Prostate gland (tissue), 2 donors: Measurements from ENCODE around the gene ACER2.

Source experiments
- POLR2A ChIP-seq: fragments of 450-650 bp; IDR thresholded peaks from one replicate; pipeline ENCODE4 v1.6.1; 2016; ENCODE audit warnings: antibody characterized with exemption, mild to moderate bottlenecking
- POLR2AphosphoS5 ChIP-seq: sonication (generic); formaldehyde crosslinking; IDR thresholded peaks from one replicate; pipeline ENCODE4 v1.6.1; 2017; ENCODE audit warnings: antibody characterized with exemption
- TF ChIP-seq, protein P1 (sequence below), 4 experiments: fragments of 200-600 bp in 2 of 4; fragments of 450-650 bp in 2 of 4; sonication (generic) in 2 of 4; IDR thresholded peaks; 1 replicate in 3 of 4; 2 replicates in 1 of 4; pipeline ENCODE4 v1.5.1; 2016 to 2019; ENCODE audit warnings: antibody characterized with exemption in 4 of 4, mild to moderate bottlenecking in 2 of 4, moderate library complexity in 2 of 4

- TF ChIP-seq, protein P1, sequence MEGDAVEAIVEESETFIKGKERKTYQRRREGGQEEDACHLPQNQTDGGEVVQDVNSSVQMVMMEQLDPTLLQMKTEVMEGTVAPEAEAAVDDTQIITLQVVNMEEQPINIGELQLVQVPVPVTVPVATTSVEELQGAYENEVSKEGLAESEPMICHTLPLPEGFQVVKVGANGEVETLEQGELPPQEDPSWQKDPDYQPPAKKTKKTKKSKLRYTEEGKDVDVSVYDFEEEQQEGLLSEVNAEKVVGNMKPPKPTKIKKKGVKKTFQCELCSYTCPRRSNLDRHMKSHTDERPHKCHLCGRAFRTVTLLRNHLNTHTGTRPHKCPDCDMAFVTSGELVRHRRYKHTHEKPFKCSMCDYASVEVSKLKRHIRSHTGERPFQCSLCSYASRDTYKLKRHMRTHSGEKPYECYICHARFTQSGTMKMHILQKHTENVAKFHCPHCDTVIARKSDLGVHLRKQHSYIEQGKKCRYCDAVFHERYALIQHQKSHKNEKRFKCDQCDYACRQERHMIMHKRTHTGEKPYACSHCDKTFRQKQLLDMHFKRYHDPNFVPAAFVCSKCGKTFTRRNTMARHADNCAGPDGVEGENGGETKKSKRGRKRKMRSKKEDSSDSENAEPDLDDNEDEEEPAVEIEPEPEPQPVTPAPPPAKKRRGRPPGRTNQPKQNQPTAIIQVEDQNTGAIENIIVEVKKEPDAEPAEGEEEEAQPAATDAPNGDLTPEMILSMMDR (IDR thresholded peaks at IDR 0.05): no peak
- TF ChIP-seq POLR2AphosphoS5: no peak
- TF ChIP-seq POLR2A: no peak
Measured at GRCh38 chr9:19385786-19386501, 22.9 kb upstream of the ACER2 start.
